A549 (cell line): ENCODE data around the gene PIANP. TPM values are rescaled to one million over a fixed set of nuclear protein-coding genes. Genes with fewer than 3 reads are reported as not detected.

Experiments used
- ATAC-seq, 2 experiments: fragments of 200-7000 bp in 1 of 2; fragments of >200 bp in 1 of 2; cut with Nextera tagmentation in 1 of 2; cut with Tn5 transposase in 1 of 2; 3 replicates each; pipeline versions ENCODE4 v1.8.0 to v1.9.1; 2018 to 2020; ENCODE audit warnings: mild to moderate bottlenecking in 1 of 2, moderate library complexity in 1 of 2
- CTCF ChIA-PET: fragments of 300-600 bp; sonication (Branson Sonifier 250); formaldehyde crosslinking; extraction: SDS; loops from one replicate; lab custom pipeline; 2021; ENCODE audit warnings: antibody characterized with exemption, inconsistent platforms; lab: Yijun Ruan, JAX
- POLR2A ChIA-PET: fragments of 350-600 bp; formaldehyde crosslinking; extraction: SDS; loops from one replicate; lab custom pipeline; 2021; ENCODE audit warnings: antibody characterized with exemption, inconsistent platforms; lab: Yijun Ruan, JAX
- DNase-seq, 2 experiments: peaks; one replicate each; pipeline versions ENCODE4 v3.0.0 to v3.0.0-alpha.2; 2011 to 2016; ENCODE audit warnings: low read depth in 1 of 2, low spot score in 1 of 2
- FAIRE-seq: peaks from 2 replicates; lab custom pipeline; 2011; peaks lifted over from hg19 to GRCh38; lab: Jason Lieb, UNC
- H3K27ac ChIP-seq, 2 experiments: fragments of >200 bp; sonication (Bioruptor Twin); formaldehyde crosslinking; 3 replicates each; pipeline ENCODE4 v1.5.1; 2016 to 2017
- H3K4me1 ChIP-seq: fragments of >200 bp; sonication (Bioruptor Twin); formaldehyde crosslinking; 3 replicates; pipeline ENCODE4 v1.6.1; 2016
- H3K4me2 ChIP-seq: fragments of >200 bp; sonication (Bioruptor Twin); formaldehyde crosslinking; 3 replicates; pipeline ENCODE4 v1.6.1; 2016
- H3K4me3 ChIP-seq: fragments of >200 bp; sonication (Bioruptor Twin); formaldehyde crosslinking; 3 replicates; pipeline ENCODE4 v1.5.1; 2016
- H3K9me3 ChIP-seq: fragments of >200 bp; sonication (Bioruptor Twin); formaldehyde crosslinking; 3 replicates; pipeline ENCODE4 v1.6.1; 2016
- CHD4 ChIP-seq: fragments of 200-600 bp; sonication (generic); IDR thresholded peaks from 2 replicates; pipeline ENCODE4 v1.6.1; 2016; ENCODE audit warnings: antibody characterized with exemption, mild to moderate bottlenecking, borderline replicate concordance
- EP300 ChIP-seq, 2 experiments: fragments of >200 bp; sonication (Bioruptor Twin); formaldehyde crosslinking; IDR thresholded peaks; 2 replicates in 1 of 2; 3 replicates in 1 of 2; pipeline ENCODE4 v1.6.1; 2016 to 2017
- FOSB ChIP-seq: fragments of 250-450 bp; sonication (Bioruptor Pico); IDR thresholded peaks from 2 replicates; pipeline ENCODE4 v1.5.0; 2020; ENCODE audit warnings: mild to moderate bottlenecking, moderate library complexity
- FOSL2 ChIP-seq, 2 experiments: fragments of 450-650 bp in 1 of 2; fragments of >200 bp in 1 of 2; sonication (Bioruptor Twin) in 1 of 2; formaldehyde crosslinking; IDR thresholded peaks; 2 replicates each; pipeline versions ENCODE4 v1.5.0 to v1.6.1; 2016 to 2020; ENCODE audit warnings: mild to moderate bottlenecking in 1 of 2, moderate library complexity in 1 of 2
- HES2 ChIP-seq: fragments of >200 bp; sonication (Bioruptor Twin); formaldehyde crosslinking; IDR thresholded peaks from 2 replicates; pipeline ENCODE4 v1.6.1; 2016
- HOXA7 ChIP-seq: fragments of 250-450 bp; sonication (Bioruptor Pico); IDR thresholded peaks from 2 replicates; pipeline ENCODE4 v1.5.0; 2020; ENCODE audit warnings: mild to moderate bottlenecking, moderate library complexity
- HOXB13 ChIP-seq: fragments of 250-450 bp; sonication (Bioruptor Pico); IDR thresholded peaks from 2 replicates; pipeline ENCODE4 v1.5.0; 2020; ENCODE audit warnings: low read depth, mild to moderate bottlenecking, moderate library complexity
- JUN ChIP-seq, 2 experiments: fragments of >200 bp; sonication (Bioruptor Twin); formaldehyde crosslinking; IDR thresholded peaks; 2 replicates in 1 of 2; 3 replicates in 1 of 2; pipeline ENCODE4 v1.6.1; 2016 to 2017
- JUNB ChIP-seq: fragments of >200 bp; sonication (Bioruptor Twin); formaldehyde crosslinking; IDR thresholded peaks from 2 replicates; pipeline ENCODE4 v1.6.1; 2016
- MAFK ChIP-seq: fragments of 450-650 bp; IDR thresholded peaks from 2 replicates; pipeline ENCODE4 v1.6.1; 2014; ENCODE audit not compliant: partially characterized antibody
- NFE2L2 ChIP-seq: fragments of 150-350 bp; conservative IDR thresholded peaks from 2 replicates; pipeline ENCODE4 v1.6.1; 2014; ENCODE audit warnings: low read length
- PBX3 ChIP-seq: IDR thresholded peaks from 2 replicates; pipeline ENCODE4 v1.6.1; 2012
- POLR2A ChIP-seq: IDR thresholded peaks from 2 replicates; pipeline ENCODE4 v1.6.1; 2012; ENCODE audit warnings: mild to moderate bottlenecking, low read length
- RAD21 ChIP-seq, 2 experiments: fragments of >200 bp in 1 of 2; sonication (Bioruptor Twin) in 1 of 2; formaldehyde crosslinking in 1 of 2; IDR thresholded peaks in 1 of 2; conservative IDR thresholded peaks in 1 of 2; 2 replicates in 1 of 2; 3 replicates in 1 of 2; pipeline ENCODE4 v1.6.1; 2012 to 2018; ENCODE audit warnings: inconsistent platforms in 1 of 2
- RCOR1 ChIP-seq: fragments of 150-350 bp; IDR thresholded peaks from 2 replicates; pipeline ENCODE4 v1.6.1; 2014; ENCODE audit warnings: antibody characterized with exemption, low read length, low read depth
- RNF2 ChIP-seq: fragments of 200-600 bp; sonication (generic); IDR thresholded peaks from 2 replicates; pipeline ENCODE4 v1.6.1; 2016; ENCODE audit warnings: low read depth, mild to moderate bottlenecking, antibody characterized with exemption, moderate library complexity, borderline replicate concordance
- SMC3 ChIP-seq: fragments of >200 bp; sonication (Bioruptor Twin); formaldehyde crosslinking; IDR thresholded peaks from 3 replicates; pipeline ENCODE4 v1.6.1; 2018; ENCODE audit warnings: inconsistent platforms
- TP53 ChIP-seq: fragments of 250-450 bp; sonication (Bioruptor Pico); IDR thresholded peaks from 2 replicates; pipeline ENCODE4 v1.5.0; 2021; ENCODE audit warnings: mild to moderate bottlenecking, moderate library complexity
- ZNF302 ChIP-seq: fragments of 250-450 bp; sonication (Bioruptor Pico); IDR thresholded peaks from 2 replicates; pipeline ENCODE4 v1.9.0; 2021; ENCODE audit warnings: inconsistent platforms, mild to moderate bottlenecking, moderate library complexity
- WGBS: methylation state at CpG from one replicate; pipeline ENCODE4 v1.1.6; 2017; ENCODE audit errors: missing lambda C conversion rate; 5-methylcytosine and 5-hydroxymethylcytosine counted together
- polyA plus RNA-seq, 4 experiments: library from polyadenylated mRNA; depleted of rRNA in 3 of 4; stranded (reverse); fragments of >200 nt; fragmentation: RNase III in 1 of 4; extraction: RNeasy Plus Mini Kit Qiagen cat#74134 plus additional on column Dnase treatment in 1 of 4; gene quantifications; 2 replicates in 3 of 4; 3 replicates in 1 of 4; pipeline ENCODE4 v1.2.3, GENCODE V29; 2011 to 2017
- TF ChIP-seq, protein P1 (sequence below): fragments of 450-650 bp; IDR thresholded peaks from 2 replicates; pipeline ENCODE4 v1.6.1; 2014; ENCODE audit warnings: antibody characterized with exemption
- TF ChIP-seq, protein P2 (sequence below): fragments of >200 bp; sonication (Bioruptor Twin); formaldehyde crosslinking; IDR thresholded peaks from 3 replicates; pipeline ENCODE4 v1.5.1; 2016

Gene PIANP
- polyA plus RNA-seq, 2 of the 4 experiments (the other 2 are of a cell fraction) = 0.10 to 0.56 TPM

DNA sequence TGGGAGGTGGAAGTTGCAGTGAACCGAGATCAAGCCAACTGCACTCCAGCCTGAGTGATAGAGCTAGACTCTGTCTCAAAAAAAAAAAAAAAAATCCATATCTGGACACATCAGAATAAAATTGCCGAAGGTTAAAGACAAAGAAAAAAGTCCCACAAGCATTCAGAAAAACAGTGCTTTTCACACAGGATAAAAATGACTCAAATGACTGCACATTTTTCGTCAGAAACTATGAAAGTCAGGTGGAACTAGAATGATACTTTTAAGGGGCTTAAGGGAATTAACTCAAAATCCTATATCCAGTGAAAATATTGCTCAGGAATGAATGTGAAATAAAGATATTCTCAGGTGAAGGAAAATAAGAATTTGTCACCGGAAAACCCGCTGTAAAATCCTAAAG is 36.1 kb upstream of the PIANP start:
- H3K4me2 ChIP-seq = no peak overlapping the region
- H3K4me1 ChIP-seq = peaks cover 6% of the 10 kb centered on the region
- ChIA-PET POLR2A (interaction anchor here (1.4 to 1.7 kb wide), 2 partner anchors 16 to 30 kb away, joined by 3 to 7 read pairs; partner anchors contain the start of gene MLF2), CTCF (interaction anchor here (0.6 to 7.7 kb wide), 16 partner anchors 8 to 491 kb away, joined by 3 to 50 read pairs (median 10); partner anchors contain the start of genes GPR162, MLF2 and PTMS)
- no peak for ATAC-seq
- no peak for DNase-seq
- TF ChIP-seq EP300 (IDR thresholded peaks at IDR 0.05) (no peak), FOSB (CRISPR knock-in tag) (no peak)
- TF ChIP-seq, protein P1, sequence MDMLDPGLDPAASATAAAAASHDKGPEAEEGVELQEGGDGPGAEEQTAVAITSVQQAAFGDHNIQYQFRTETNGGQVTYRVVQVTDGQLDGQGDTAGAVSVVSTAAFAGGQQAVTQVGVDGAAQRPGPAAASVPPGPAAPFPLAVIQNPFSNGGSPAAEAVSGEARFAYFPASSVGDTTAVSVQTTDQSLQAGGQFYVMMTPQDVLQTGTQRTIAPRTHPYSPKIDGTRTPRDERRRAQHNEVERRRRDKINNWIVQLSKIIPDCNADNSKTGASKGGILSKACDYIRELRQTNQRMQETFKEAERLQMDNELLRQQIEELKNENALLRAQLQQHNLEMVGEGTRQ = no peak
- no peaks in the 10 kb centered on the region for H3K9me3 ChIP-seq
- 92% methylated on average over 5 of the region's 5 CpGs for WGBS
- H3K4me3 ChIP-seq = no peak overlapping the region
- FAIRE-seq = no peak
- peak overlapping the region in 1 of 2 experiments; percentile 72; a peak in 1 of 6 replicates for H3K27ac ChIP-seq

DNA sequence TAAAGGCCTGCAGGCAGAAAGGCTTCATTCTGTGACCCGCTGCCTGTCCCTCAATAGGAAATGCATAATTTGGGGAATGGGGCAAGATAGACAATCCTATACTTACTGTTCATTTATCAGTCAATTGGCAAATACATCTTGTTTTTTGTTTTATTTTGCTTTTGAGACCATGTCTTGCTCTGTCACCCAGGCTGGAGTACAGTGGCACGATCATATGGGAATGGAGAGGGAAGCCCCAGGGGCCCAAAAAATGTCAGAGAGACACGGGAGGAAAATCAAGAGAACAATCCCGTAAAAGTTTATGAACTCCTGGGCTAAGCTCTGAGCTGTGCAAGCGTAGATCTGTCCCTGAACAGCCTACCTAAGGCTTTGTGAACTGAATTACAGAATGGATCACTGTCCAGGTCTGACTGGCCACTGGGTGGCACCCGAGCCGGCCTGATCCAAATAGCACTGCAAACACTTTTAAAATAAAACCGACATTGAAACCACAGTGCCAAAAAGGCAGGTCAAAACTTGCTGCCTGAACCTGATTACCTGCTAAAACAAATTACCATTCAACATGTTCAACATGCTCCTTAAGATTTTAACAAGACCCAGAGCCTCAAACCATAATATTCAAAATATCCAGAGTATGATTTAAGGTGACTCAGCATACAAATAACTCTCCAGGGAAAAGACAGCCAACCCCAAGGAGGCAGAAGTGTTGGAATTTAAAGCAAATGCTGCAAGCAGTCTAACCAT is 35.0 kb upstream of the PIANP start:
- DNase-seq (peak; percentile 68 to 77), ATAC-seq (peak; percentile 99), FAIRE-seq (no peak)
- Histone ChIP-seq H3K4me2 (peak overlapping the region; percentile 40; the same call in 2 of the 3 replicates), H3K4me3 (no peak overlapping the region), H3K9me3 (no peaks in the 10 kb centered on the region), H3K27ac (peak overlapping the region; percentile 67 to 72), H3K4me1 (peaks cover 6% of the 10 kb centered on the region)
- POLR2A ChIA-PET = interaction anchor here (1.7 kb wide), 1 partner anchor 17 kb away, joined by 7 read pairs; the partner anchor contains the start of gene MLF2
- TF ChIP-seq RCOR1 (no peak), HOXA7 (CRISPR knock-in tag) (no peak), HES2 (no peak), NFE2L2 (0 out of 2 replicates have a peak, but pooled peaks have one; percentile 25), RAD21 (conservative IDR thresholded peaks at IDR 0.05 in 1 of 2, IDR thresholded peaks at IDR 0.05 in 1 of 2) (peak; percentile 80 to 83), FOSL2 (IDR thresholded peaks at IDR 0.05) (no peak), FOSL2 (CRISPR knock-in tag; IDR thresholded peaks at IDR 0.05) (peak; percentile 49), MAFK (peak; percentile 90), SMC3 (peak; percentile 91), CHD4 (no peak)
- TF ChIP-seq, protein P2, sequence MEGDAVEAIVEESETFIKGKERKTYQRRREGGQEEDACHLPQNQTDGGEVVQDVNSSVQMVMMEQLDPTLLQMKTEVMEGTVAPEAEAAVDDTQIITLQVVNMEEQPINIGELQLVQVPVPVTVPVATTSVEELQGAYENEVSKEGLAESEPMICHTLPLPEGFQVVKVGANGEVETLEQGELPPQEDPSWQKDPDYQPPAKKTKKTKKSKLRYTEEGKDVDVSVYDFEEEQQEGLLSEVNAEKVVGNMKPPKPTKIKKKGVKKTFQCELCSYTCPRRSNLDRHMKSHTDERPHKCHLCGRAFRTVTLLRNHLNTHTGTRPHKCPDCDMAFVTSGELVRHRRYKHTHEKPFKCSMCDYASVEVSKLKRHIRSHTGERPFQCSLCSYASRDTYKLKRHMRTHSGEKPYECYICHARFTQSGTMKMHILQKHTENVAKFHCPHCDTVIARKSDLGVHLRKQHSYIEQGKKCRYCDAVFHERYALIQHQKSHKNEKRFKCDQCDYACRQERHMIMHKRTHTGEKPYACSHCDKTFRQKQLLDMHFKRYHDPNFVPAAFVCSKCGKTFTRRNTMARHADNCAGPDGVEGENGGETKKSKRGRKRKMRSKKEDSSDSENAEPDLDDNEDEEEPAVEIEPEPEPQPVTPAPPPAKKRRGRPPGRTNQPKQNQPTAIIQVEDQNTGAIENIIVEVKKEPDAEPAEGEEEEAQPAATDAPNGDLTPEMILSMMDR = peak; percentile 90
- CTCF ChIA-PET = interaction anchor here (0.6 to 7.7 kb wide), 15 partner anchors 9 to 182 kb away, joined by 3 to 50 read pairs (median 11); partner anchors contain the start of genes COPS7A, GPR162, MLF2 and PTMS
- 30% methylated on average over 8 of the region's 8 CpGs for WGBS

- POLR2A ChIA-PET = interaction anchor here (1.7 to 3.0 kb wide), 3 partner anchors 11 to 18 kb away, joined by 7 to 24 read pairs (median 8); partner anchors contain the start of genes COPS7A and MLF2
- WGBS = 85% methylated on average over 10 of the region's 10 CpGs
These were observed 34.1 kb upstream of the PIANP start for GRCh38 chr12:6734506-6735387.

More at GRCh38 chr12:6734506-6735387, 34.1 kb upstream of the PIANP start:
- no peaks in the 10 kb centered on the region for H3K9me3 ChIP-seq
- no peak overlapping the region for H3K4me3 ChIP-seq
- H3K4me2 ChIP-seq = no peak overlapping the region
- CTCF ChIA-PET = interaction anchor here (0.6 to 7.7 kb wide), 14 partner anchors 9 to 182 kb away, joined by 3 to 50 read pairs (median 12); partner anchors contain the start of genes COPS7A, GPR162, MLF2 and PTMS
- DNase-seq (no peak), ATAC-seq (no peak), FAIRE-seq (no peak)
- no peak for TF ChIP-seq RNF2
- no peak for TF ChIP-seq ZNF302 (CRISPR knock-in tag)
- no peak for TF ChIP-seq SMC3
- TF ChIP-seq JUN (IDR thresholded peaks at IDR 0.05) = no peak
- TF ChIP-seq POLR2A = no peak
- TF ChIP-seq TP53 (CRISPR knock-in tag) = no peak
- TF ChIP-seq PBX3 = no peak
- TF ChIP-seq HOXB13 = no peak
- no peak for TF ChIP-seq JUNB
- TF ChIP-seq RCOR1 = no peak
- H3K4me1 ChIP-seq = peaks cover 6% of the 10 kb centered on the region
- H3K27ac ChIP-seq = no peak overlapping the region
